GM19328 (cell line): ENCODE results near the gene UBAP2L.
"Not testable (repeated sequence)": the region's sequence is repeated elsewhere in the genome, so short reads cannot be mapped to it uniquely, and the experiment has no call there.

Experiments used
- ATAC-seq: cut with Tn5 transposase; IDR thresholded peaks from one replicate; pipeline ENCODE4 v1.9.1; 2021; ENCODE audit warnings: mild to moderate bottlenecking, moderate library complexity; ENCODE audit not compliant: unreplicated experiment

Gene UBAP2L

DNA sequence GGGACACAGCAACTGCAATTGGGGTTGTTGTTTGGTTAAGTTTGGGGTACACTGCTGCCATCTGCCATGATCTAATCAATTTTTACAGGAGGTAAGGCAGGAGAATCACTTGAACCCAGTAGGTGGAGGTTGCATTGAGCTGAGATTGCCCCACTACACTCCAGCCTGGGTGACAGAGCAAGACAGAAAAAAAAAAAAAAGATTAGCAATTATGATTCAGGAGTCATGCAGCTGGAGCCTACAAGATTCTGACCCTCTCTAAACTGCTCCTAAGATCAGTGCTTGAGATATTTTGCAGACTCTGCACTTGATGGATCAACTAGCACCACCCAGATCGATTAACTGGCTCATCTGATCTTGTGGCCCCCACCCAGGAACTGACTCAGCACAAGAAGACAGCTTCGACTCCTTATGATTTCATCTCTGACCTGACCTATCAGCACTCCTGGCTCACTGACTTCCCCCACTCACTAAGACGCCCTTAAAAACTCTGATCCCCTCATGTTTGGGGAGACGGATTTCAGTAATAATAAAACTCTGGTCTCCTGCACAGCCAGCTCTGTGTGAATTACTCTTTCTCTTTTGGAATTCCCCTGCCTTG is 87.0 kb downstream of the UBAP2L start:
- not testable (repeated sequence) for ATAC-seq

GRCh38 chr1:154309136-154309535 is 88.4 kb downstream of the UBAP2L start:
- not testable (repeated sequence) for ATAC-seq

- not testable (repeated sequence) for ATAC-seq
These were observed 91.7 kb downstream of the UBAP2L start for GRCh38 chr1:154312229-154313065.

DNA sequence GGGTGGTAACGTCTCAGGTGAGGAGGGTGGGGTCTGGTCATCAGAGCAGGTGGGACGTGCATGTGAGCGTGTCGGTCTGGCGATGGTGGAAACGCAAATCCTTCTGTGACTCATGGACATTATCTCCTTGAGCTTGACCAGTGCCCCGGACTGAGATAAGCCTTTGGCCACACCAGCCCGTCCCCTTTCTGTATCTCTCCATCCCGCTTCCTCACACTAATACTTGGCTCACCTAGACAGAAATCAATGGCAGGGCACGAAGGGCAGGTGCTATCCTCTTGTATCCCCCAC is 92.3 kb downstream of the UBAP2L start:
- no peak for ATAC-seq

DNA sequence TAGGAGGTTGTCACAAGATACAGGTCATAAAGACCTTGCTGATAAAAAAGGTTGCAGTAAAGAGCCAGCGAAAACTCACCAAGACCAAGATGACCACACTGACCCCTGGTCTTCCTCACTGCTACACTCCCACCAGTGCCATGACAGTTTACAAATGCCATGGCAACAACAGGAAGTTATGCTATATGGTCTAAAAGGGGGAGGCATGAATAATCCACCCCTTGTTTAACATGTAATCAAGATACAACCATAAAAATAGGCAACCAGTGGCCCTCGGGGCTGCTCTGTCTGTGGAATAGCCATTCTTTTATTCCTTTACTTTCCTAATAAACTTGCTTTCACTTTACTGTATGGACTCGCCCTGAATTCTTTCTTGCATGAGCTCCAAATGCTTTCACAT is 93.5 kb downstream of the UBAP2L start:
- ATAC-seq, result not testable (repeated sequence)

DNA sequence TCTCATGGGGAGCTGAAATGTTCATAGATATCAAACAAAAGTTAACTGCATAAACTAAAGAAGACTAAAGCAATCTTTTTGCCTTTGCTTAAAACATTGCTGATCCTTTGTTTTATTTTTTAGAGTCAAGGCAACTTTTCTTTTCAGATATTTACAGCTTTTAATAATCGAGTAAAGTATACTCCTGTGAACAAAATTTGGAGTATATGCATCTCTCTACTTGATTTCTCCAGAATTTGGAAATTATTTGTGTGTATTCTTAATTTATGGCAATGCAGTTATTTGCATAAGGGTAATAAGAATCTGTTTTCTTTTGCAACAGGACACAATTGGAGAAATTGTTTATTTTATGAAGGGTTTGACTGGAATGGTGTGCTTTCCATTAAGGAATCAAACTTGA is 95.9 kb downstream of the UBAP2L start:
- ATAC-seq, result no peak

GRCh38 chr1:154318386-154318785 is 97.6 kb downstream of the UBAP2L start:
- no peak for ATAC-seq
